Colonic mucosa (tissue), 4 donors: ENCODE results near the gene AFMID. TPM values are rescaled to one million over a fixed set of nuclear protein-coding genes. Genes with fewer than 3 reads are reported as not detected.

Source experiments
- DNase-seq: peaks from one replicate; pipeline ENCODE4 v3.0.0-alpha.2; 2020
- H3K27ac ChIP-seq: fragments of 200-600 bp; one replicate; pipeline ENCODE4 v1.8.0; 2021
- H3K27me3 ChIP-seq: fragments of 200-600 bp; one replicate; pipeline ENCODE4 v1.8.0; 2021
- H3K36me3 ChIP-seq: fragments of 200-600 bp; one replicate; pipeline ENCODE4 v1.8.0; 2021
- H3K4me1 ChIP-seq: fragments of 200-600 bp; one replicate; pipeline ENCODE4 v1.8.0; 2021; ENCODE audit warnings: mild to moderate bottlenecking
- H3K4me3 ChIP-seq: fragments of 200-600 bp; one replicate; pipeline ENCODE4 v1.8.0; 2021
- H3K9ac ChIP-seq, 2 donors: one replicate each; pipeline ENCODE4 v1.7.0; 2013; ENCODE audit warnings: control low read depth in 2 of 2, low read depth in 2 of 2, low read length in 2 of 2
- H3K9me3 ChIP-seq: fragments of 200-600 bp; one replicate; pipeline ENCODE4 v1.8.0; 2021
- intact Hi-C: fragments of 100-400 bp; cut with DNase I; formaldehyde crosslinking; loops from one replicate; pipeline ENCODE4 v1.14.1; 2022
- total RNA-seq, 2 donors: library from RNA; stranded (reverse); fragmentation: NEBNext Ultra II Directional in 1 of 2; extraction: Animal tissue kit (Norgen Biotek cat#: 25700) in 1 of 2; gene quantifications; one replicate each; pipeline ENCODE4 v1.2.1, GENCODE V29; 2021
- TF ChIP-seq, protein P1 (sequence below): fragments of 200-600 bp; IDR thresholded peaks from one replicate; pipeline ENCODE4 v1.8.0; 2022; ENCODE audit warnings: antibody characterized with exemption, mild to moderate bottlenecking
- donor health status: healthy.
- donor health status: DM: no; HTN: no; CAD: no.
- donor health status: DM: no; HTN: no; CAD: no.

AFMID gene
- total RNA-seq, 2 donors from 2014 or later, result 30.6 to 33.3 TPM

DNA sequence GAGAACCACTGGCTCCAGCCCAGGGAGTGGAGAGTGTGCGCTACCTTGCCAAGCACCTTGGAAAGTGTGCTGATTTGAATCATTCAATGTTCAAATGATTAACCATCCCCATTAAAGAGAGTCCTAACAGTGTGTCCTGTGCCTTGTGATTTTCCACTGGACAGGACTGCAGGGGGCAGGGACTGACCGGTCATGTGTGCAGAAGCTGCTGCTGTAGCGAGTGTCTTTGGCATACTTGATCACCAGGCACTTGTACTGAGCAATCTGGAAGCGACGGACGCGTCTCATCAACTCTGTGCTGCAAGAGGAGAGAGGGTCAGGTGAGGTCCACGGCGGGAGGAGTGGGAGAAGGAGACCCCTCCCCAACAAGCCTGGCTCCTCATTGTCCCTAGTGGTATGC lies 2.3 kb upstream of the AFMID start:
- intact Hi-C loops, result no loop called here
- no peaks in the 10 kb centered on the region for H3K27me3 ChIP-seq
- no peaks in the 10 kb centered on the region for H3K36me3 ChIP-seq
- no peak overlapping the region for H3K27ac ChIP-seq
- H3K4me3 ChIP-seq, result no peak overlapping the region
- H3K9me3 ChIP-seq, result no peaks in the 10 kb centered on the region
- no peak for DNase-seq
- peaks cover 4% of the 10 kb centered on the region for H3K4me1 ChIP-seq
- no peak overlapping the region for H3K9ac ChIP-seq
- TF ChIP-seq, protein P1, sequence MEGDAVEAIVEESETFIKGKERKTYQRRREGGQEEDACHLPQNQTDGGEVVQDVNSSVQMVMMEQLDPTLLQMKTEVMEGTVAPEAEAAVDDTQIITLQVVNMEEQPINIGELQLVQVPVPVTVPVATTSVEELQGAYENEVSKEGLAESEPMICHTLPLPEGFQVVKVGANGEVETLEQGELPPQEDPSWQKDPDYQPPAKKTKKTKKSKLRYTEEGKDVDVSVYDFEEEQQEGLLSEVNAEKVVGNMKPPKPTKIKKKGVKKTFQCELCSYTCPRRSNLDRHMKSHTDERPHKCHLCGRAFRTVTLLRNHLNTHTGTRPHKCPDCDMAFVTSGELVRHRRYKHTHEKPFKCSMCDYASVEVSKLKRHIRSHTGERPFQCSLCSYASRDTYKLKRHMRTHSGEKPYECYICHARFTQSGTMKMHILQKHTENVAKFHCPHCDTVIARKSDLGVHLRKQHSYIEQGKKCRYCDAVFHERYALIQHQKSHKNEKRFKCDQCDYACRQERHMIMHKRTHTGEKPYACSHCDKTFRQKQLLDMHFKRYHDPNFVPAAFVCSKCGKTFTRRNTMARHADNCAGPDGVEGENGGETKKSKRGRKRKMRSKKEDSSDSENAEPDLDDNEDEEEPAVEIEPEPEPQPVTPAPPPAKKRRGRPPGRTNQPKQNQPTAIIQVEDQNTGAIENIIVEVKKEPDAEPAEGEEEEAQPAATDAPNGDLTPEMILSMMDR, result no peak

DNA sequence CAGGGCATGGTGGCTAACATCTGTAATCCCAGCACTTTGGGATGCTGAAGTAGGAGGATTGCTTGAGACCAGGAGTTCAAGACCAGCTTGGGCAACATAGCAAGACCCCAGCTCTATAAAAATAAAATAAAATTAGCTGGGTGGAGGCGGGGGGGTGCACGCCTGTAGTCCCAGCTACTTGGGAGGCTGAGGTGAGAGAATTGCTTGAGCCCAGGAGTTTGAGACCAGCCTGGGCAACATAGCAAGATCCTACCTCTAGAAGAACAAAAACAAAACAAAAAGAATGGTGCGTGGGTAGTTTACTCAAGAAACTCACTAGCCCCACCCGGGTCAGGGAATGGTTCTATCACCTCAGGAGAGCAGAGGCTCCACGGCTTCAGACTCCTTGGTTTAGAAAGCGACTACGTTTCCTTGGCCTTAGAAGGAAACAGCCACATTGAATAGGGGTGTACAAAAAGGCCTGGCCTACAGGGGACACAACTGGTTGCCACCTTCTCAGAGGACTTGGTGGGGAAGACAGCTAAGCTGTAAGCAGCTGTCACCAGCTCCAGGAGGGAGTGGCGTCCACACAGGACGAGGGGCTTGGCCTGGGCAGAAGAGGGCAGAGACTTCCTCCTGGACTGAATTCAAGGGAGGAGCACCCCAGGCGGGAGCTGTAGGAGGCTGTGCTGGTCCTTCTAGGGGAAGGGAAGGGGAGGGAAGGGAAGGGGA lies 1.0 kb upstream of the AFMID start:
- peaks cover 4% of the 10 kb centered on the region for H3K4me1 ChIP-seq
- no peaks in the 10 kb centered on the region for H3K9me3 ChIP-seq
- H3K27ac ChIP-seq, result peak overlapping the region; percentile 63
- no peaks in the 10 kb centered on the region for H3K27me3 ChIP-seq
- intact Hi-C loops, result no loop called here
- TF ChIP-seq, protein P1, result no peak
- DNase-seq, result peak; percentile 83
- H3K36me3 ChIP-seq, result no peaks in the 10 kb centered on the region
- H3K4me3 ChIP-seq, result no peak overlapping the region
- peak overlapping the region; percentile 73 to 77 for H3K9ac ChIP-seq

DNA sequence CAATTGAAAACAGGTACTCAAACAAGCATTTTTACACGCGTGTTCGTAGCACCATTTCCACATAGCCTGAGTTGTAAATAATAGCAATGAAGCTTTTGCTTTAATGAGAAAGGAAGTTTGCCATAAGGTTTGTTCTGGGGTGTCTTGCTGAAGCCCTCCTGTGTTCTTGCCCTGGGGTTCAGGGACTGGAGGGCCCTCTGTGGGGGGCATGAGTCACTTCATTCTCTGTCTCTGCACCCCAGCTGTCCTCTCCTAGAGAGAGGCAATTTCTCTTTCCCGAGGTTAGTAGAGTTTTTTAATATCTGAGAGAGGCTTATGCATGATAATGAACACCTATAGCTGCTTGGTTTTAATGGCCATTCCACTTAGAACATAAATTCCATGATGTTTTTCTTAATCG lies 9.6 kb downstream of the AFMID start:
- H3K36me3 ChIP-seq, result no peaks in the 10 kb centered on the region
- no peak overlapping the region for H3K27ac ChIP-seq
- no peak overlapping the region for H3K9ac ChIP-seq
- DNase-seq, result no peak
- no peak overlapping the region for H3K4me3 ChIP-seq
- no peaks in the 10 kb centered on the region for H3K27me3 ChIP-seq
- H3K4me1 ChIP-seq, result peaks cover 4% of the 10 kb centered on the region
- intact Hi-C loops, result no loop called here
- H3K9me3 ChIP-seq, result no peaks in the 10 kb centered on the region
- TF ChIP-seq, protein P1, result no peak

DNA sequence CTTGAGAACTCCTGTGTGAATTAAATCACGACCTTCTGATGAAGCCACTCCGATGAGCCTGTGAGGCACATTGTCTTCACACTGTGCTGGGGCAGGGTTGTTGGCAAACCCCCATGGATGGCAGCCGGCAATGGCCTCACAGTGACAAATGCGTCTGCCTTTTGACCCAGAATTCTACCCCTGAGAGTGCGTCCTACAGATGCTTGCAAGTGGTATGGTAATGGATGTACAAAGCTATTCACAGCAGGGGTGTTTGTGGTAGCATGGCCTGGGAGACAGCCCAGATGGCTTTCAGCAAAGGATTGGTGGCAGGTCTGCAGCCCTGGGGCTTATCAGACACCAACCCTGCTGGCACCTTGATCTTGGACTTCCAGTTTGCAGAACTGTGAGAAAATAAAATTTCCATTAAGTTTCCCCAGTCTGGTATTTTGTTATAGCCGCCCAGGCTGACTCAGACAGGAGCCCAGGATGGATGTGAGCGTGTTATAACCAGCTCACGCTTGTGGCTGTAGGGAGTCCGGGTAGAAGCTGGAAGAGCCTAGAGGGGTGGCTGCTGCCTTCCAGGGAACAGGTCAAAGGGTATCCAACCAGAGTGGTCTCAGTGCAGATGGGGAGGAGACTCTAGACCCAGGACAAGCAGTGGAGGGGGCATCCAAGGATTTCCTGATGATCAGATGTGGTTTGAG lies 10.1 kb downstream of the AFMID start:
- no peaks in the 10 kb centered on the region for H3K9me3 ChIP-seq
- TF ChIP-seq, protein P1, result no peak
- no peaks in the 10 kb centered on the region for H3K27me3 ChIP-seq
- intact Hi-C loops, result no loop called here
- no peaks in the 10 kb centered on the region for H3K36me3 ChIP-seq
- no peak overlapping the region for H3K27ac ChIP-seq
- no peak overlapping the region for H3K9ac ChIP-seq
- no peak for DNase-seq
- H3K4me3 ChIP-seq, result no peak overlapping the region
- H3K4me1 ChIP-seq, result peaks cover 4% of the 10 kb centered on the region

DNA sequence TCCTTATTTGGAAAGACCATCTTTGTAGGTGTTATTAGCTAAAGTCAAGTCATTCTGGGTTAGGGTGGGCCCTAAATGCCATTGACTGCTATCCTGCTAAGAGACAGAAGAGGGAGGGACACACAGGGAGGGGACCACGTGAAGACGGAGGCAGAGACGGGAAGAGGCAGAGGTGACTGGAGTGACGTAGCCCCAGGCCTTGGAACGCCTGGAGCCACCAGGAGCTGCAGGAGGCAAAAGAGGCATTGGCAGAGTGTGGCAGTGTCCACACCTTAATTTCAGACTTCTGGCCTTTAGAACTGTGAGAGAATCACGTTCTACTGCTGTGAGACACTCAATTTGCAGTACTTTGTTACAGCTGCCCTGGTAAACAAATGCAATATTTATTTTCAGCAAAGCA lies 13.3 kb downstream of the AFMID start:
- H3K4me1 ChIP-seq, result peaks cover 4% of the 10 kb centered on the region
- no peaks in the 10 kb centered on the region for H3K9me3 ChIP-seq
- no peak overlapping the region for H3K9ac ChIP-seq
- H3K27ac ChIP-seq, result no peak overlapping the region
- TF ChIP-seq, protein P1, result no peak
- H3K36me3 ChIP-seq, result no peaks in the 10 kb centered on the region
- H3K27me3 ChIP-seq, result no peaks in the 10 kb centered on the region
- DNase-seq, result no peak
- intact Hi-C loops, result no loop called here
- H3K4me3 ChIP-seq, result no peak overlapping the region
